Panc1 (cell line): Measurements from ENCODE around the gene CUX1. TPM values are rescaled to one million over a fixed set of nuclear protein-coding genes. Genes with fewer than 3 reads are reported as not detected.

Experiments
- ATAC-seq: fragments of 200-7000 bp; cut with Tn5 transposase; 2 replicates; pipeline ENCODE4 v1.9.1; 2020; ENCODE audit warnings: mild to moderate bottlenecking, moderate library complexity
- BruUV-seq: library from RNA; stranded (reverse); fragments of 400-500 nt; replicated peaks from 2 replicates; lab custom pipeline; 2021; lab: Mats Ljungman, UMichigan
- CTCF ChIA-PET: fragments of 300-600 bp; sonication (Branson Sonifier 250); formaldehyde crosslinking; loops from one replicate; lab custom pipeline; 2022; ENCODE audit warnings: antibody characterized with exemption; lab: Charles Lee
- POLR2A ChIA-PET: fragments of 300-600 bp; sonication (Branson Sonifier 250); formaldehyde crosslinking; loops from one replicate; lab custom pipeline; 2022; ENCODE audit warnings: antibody characterized with exemption; lab: Charles Lee
- DNase-seq: peaks from one replicate; pipeline ENCODE4 v3.0.0-alpha.2; 2010; ENCODE audit warnings: low read depth, low spot score
- H3K27ac ChIP-seq: 2 replicates; pipeline ENCODE4 v1.5.1; 2011; ENCODE audit warnings: mild to moderate bottlenecking, low read length, inconsistent platforms
- H3K27me3 ChIP-seq: fragments of 200-500 bp; sonication (Bioruptor generic); 2 replicates; pipeline ENCODE4 v1.6.0; 2014; ENCODE audit warnings: low read length, inconsistent platforms; ENCODE audit not compliant: control insufficient read depth, insufficient read depth
- H3K36me3 ChIP-seq: fragments of 200-500 bp; sonication (Bioruptor generic); 2 replicates; pipeline ENCODE4 v1.5.1; 2014; ENCODE audit warnings: inconsistent platforms, mild to moderate bottlenecking, low read length, moderate library complexity; ENCODE audit not compliant: control insufficient read depth, insufficient read depth
- H3K4me1 ChIP-seq: 2 replicates; pipeline ENCODE4 v1.5.1; 2011; ENCODE audit warnings: inconsistent platforms, mild to moderate bottlenecking, low read length, moderate library complexity; ENCODE audit not compliant: control insufficient read depth, insufficient read depth
- H3K4me3 ChIP-seq, 2 experiments: 2 replicates each; pipeline ENCODE4 v1.5.1; 2011 to 2012; ENCODE audit warnings: low read depth in 2 of 2, low read length in 2 of 2, mild to moderate bottlenecking in 2 of 2, inconsistent platforms in 1 of 2, moderate library complexity in 1 of 2
- H3K9me3 ChIP-seq: fragments of 200-500 bp; sonication (Bioruptor generic); 2 replicates; pipeline ENCODE4 v1.5.1; 2014; ENCODE audit warnings: low read depth, mild to moderate bottlenecking, inconsistent platforms, low read length, moderate library complexity; ENCODE audit not compliant: control insufficient read depth, insufficient read depth
- POLR2AphosphoS5 ChIP-seq: IDR thresholded peaks from 2 replicates; pipeline ENCODE4 v1.6.1; 2012; ENCODE audit warnings: mild to moderate bottlenecking, low read depth, low read length, moderate library complexity
- REST ChIP-seq, 2 experiments: IDR thresholded peaks; 2 replicates each; pipeline ENCODE4 v1.6.1; 2011 to 2012; ENCODE audit warnings: low read depth in 2 of 2, control low read depth in 1 of 2, low read length in 1 of 2, mild to moderate bottlenecking in 1 of 2, moderate library complexity in 1 of 2; ENCODE audit not compliant: insufficient read depth in 1 of 2
- SIN3A ChIP-seq: IDR thresholded peaks from 2 replicates; pipeline ENCODE4 v1.6.1; 2012; ENCODE audit warnings: low read depth, mild to moderate bottlenecking, low read length, moderate library complexity, borderline replicate concordance; ENCODE audit not compliant: insufficient read depth
- TCF7L2 ChIP-seq: IDR thresholded peaks from 2 replicates; pipeline ENCODE4 v1.6.1; 2011; ENCODE audit warnings: mild to moderate bottlenecking, low read depth, low read length, inconsistent platforms
- in situ Hi-C: cut with HindIII; loops from 2 replicates; pipeline ENCODE4 v1.10.0; 2016; ENCODE audit warnings: low sequenced_read_pairs, low pct_unique_long_range_greater_than_20kb
- intact Hi-C: fragments of 100-400 bp; cut with micrococcal nuclease; formaldehyde crosslinking; loops from one replicate; pipeline ENCODE4 v1.10.0; 2022; ENCODE audit not compliant: unreplicated experiment
- total RNA-seq: library from RNA; stranded (reverse); gene quantifications from one replicate; pipeline ENCODE4 v1.2.1, GENCODE V29; 2021; ENCODE audit not compliant: unreplicated experiment
- TF ChIP-seq, protein P1 (sequence below): fragments of 450-650 bp; IDR thresholded peaks from 2 replicates; pipeline ENCODE4 v1.5.1; 2017; ENCODE audit warnings: mild to moderate bottlenecking

The CUX1 gene
- total RNA-seq, 1 experiment from 2014 or later: 50.9 TPM

DNA sequence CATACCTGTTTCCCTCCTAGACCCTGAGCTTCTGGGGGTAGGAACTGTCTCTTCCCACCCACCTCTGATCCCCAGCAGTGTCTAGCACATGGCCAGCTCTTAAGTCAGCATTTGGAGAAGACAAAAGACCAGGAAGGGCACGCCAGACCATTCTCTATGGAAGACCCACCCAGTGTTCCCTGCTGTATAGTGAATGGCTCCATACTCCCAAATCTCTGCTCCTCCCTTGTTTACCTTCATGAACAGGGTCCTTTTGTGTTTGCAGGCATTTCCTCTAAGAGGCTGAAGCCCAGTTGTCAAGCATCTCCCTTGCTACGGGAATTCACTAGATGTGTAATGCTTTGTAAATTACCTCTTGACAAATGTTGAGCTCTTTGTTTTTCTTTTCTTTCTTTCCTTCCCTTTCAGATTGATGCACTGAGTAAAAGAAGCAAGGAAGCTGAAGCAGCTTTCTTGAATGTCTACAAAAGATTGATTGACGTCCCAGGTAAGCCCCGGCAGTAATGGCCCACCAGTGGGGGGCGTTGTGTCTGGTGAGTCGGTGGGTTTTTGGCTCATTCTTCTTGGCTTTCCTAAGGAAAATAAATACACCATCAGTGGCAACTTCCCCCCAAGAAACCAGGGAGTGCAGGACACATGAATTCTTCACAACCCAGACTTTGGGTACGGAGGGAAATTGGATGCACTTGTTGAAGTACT is 252.7 kb downstream of the CUX1 start:
- no peak for DNase-seq
- Histone ChIP-seq H3K4me3 (no peak overlapping the region), H3K36me3 (no peaks in the 10 kb centered on the region), H3K4me1 (no peaks in the 10 kb centered on the region), H3K27me3 (no peaks in the 10 kb centered on the region), H3K27ac (no peak overlapping the region), H3K9me3 (no peaks in the 10 kb centered on the region)
- POLR2A ChIA-PET: no interaction called here
- in situ Hi-C loops: no loop called here
- no peak for ATAC-seq
- CTCF ChIA-PET: no interaction called here
- TF ChIP-seq TCF7L2 (no peak), REST (IDR thresholded peaks at IDR 0.05; ENCODE audit: insufficient read depth in 1 of 2, low read depth in 2 of 2, low read length in 1 of 2) (no peak), POLR2AphosphoS5 (no peak), SIN3A (no peak)
- TF ChIP-seq, protein P1, sequence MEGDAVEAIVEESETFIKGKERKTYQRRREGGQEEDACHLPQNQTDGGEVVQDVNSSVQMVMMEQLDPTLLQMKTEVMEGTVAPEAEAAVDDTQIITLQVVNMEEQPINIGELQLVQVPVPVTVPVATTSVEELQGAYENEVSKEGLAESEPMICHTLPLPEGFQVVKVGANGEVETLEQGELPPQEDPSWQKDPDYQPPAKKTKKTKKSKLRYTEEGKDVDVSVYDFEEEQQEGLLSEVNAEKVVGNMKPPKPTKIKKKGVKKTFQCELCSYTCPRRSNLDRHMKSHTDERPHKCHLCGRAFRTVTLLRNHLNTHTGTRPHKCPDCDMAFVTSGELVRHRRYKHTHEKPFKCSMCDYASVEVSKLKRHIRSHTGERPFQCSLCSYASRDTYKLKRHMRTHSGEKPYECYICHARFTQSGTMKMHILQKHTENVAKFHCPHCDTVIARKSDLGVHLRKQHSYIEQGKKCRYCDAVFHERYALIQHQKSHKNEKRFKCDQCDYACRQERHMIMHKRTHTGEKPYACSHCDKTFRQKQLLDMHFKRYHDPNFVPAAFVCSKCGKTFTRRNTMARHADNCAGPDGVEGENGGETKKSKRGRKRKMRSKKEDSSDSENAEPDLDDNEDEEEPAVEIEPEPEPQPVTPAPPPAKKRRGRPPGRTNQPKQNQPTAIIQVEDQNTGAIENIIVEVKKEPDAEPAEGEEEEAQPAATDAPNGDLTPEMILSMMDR: no peak
- BruUV-seq: no TSS peak
- intact Hi-C loops: no loop called here

DNA sequence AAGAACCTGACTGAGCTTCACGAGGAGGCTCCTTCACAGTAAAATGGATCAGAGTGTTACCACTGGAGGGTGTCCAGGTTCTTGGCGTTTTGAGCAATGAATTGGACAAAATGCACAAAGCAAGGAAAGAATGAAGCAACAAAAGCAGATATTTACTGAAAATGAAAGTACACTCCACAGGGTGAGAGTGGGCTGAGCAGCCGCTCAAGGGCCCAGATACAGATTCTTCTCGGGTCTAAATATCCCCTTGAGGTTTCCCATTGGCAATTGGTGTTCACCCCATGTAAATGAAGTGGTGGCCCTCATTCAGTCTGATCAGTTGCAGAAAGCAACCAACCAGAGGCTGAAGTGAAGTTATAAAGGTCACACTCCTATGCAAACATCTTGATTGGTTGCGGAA is 254.6 kb downstream of the CUX1 start:
- no peaks in the 10 kb centered on the region for H3K9me3 ChIP-seq
- no TSS peak for BruUV-seq
- H3K4me3 ChIP-seq: no peak overlapping the region
- intact Hi-C loops (no loop called here), in situ Hi-C loops (no loop called here)
- H3K27me3 ChIP-seq: no peaks in the 10 kb centered on the region
- ChIA-PET CTCF (no interaction called here), POLR2A (no interaction called here)
- ATAC-seq: no peak
- no peaks in the 10 kb centered on the region for H3K4me1 ChIP-seq
- H3K27ac ChIP-seq: no peak overlapping the region
- no peak for DNase-seq
- H3K36me3 ChIP-seq: no peaks in the 10 kb centered on the region
- no peak for TF ChIP-seq TCF7L2
- TF ChIP-seq, protein P1: no peak
- no peak for TF ChIP-seq SIN3A
- no peak for TF ChIP-seq POLR2AphosphoS5
- no peak for TF ChIP-seq REST (IDR thresholded peaks at IDR 0.05; ENCODE audit: insufficient read depth in 1 of 2, low read depth in 2 of 2, low read length in 1 of 2)
